Esophagus muscularis mucosa (tissue), 4 donors: ENCODE data around the gene KLRK1. TPM values are rescaled to one million over a fixed set of nuclear protein-coding genes. Genes with fewer than 3 reads are reported as not detected.
"Not testable (repeated sequence)": the region's sequence is repeated elsewhere in the genome, so short reads cannot be mapped to it uniquely, and the experiment has no call there.

ENCODE experiments used
- DNase-seq: peaks from one replicate; pipeline ENCODE4 v3.0.0-alpha.2; 2017; ENCODE audit errors: extremely low spot score
- H3K27ac ChIP-seq, 4 donors: fragments of 200-600 bp; sonication (generic); replicated peaks in 1 of 4; 1 replicate in 3 of 4; 2 replicates in 1 of 4; pipeline ENCODE4 v1.5.1; 2016 to 2019; ENCODE audit warnings: mild to moderate bottlenecking in 1 of 4
- H3K27me3 ChIP-seq, 4 donors: fragments of 200-600 bp; sonication (generic); one replicate each; pipeline versions ENCODE4 v1.5.1 to v1.6.0; 2016 to 2019
- H3K36me3 ChIP-seq, 4 donors: fragments of 200-600 bp; sonication (generic); one replicate each; pipeline ENCODE4 v1.5.1; 2016 to 2019
- H3K4me1 ChIP-seq, 4 donors: fragments of 200-600 bp; sonication (generic); one replicate each; pipeline ENCODE4 v1.5.1; 2016 to 2019
- H3K4me3 ChIP-seq, 4 donors: fragments of 200-600 bp; sonication (generic); 1 replicate in 2 of 4; 2 replicates in 2 of 4; pipeline ENCODE4 v1.5.1; 2016 to 2019; ENCODE audit warnings: mild to moderate bottlenecking in 4 of 4, moderate library complexity in 1 of 4
- H3K9me3 ChIP-seq, 4 donors: fragments of 200-600 bp; sonication (generic); 1 replicate in 3 of 4; 2 replicates in 1 of 4; pipeline ENCODE4 v1.5.1; 2016 to 2019
- EP300 ChIP-seq: sonication (generic); formaldehyde crosslinking; IDR thresholded peaks from one replicate; pipeline ENCODE4 v1.6.1; 2017; ENCODE audit warnings: antibody characterized with exemption
- POLR2A ChIP-seq: fragments of 450-650 bp; IDR thresholded peaks from one replicate; pipeline ENCODE4 v1.6.1; 2017; ENCODE audit warnings: antibody characterized with exemption, moderate library complexity, mild to moderate bottlenecking, low read depth
- WGBS: methylation state at CpG from one replicate; pipeline ENCODE4 v1.1.5; 2018; 5-methylcytosine and 5-hydroxymethylcytosine counted together
- intact Hi-C: fragments of 100-400 bp; cut with DNase I; formaldehyde crosslinking; loops from one replicate; pipeline ENCODE4 v1.15.1; 2023
- total RNA-seq, 4 donors: library from RNA; depleted of rRNA; stranded (reverse); fragments of >200 nt; gene quantifications; one replicate each; pipeline versions ENCODE4 v1.1.0 to v1.2.1, GENCODE V29; 2016
- TF ChIP-seq, protein P1 (sequence below), 3 experiments: fragments of 200-600 bp in 2 of 3; fragments of 450-650 bp in 1 of 3; sonication (generic) in 2 of 3; IDR thresholded peaks; one replicate each; pipeline ENCODE4 v1.5.1; 2017 to 2019; ENCODE audit warnings: antibody characterized with exemption in 3 of 3, mild to moderate bottlenecking in 2 of 3, moderate library complexity in 1 of 3

KLRK1 gene
- 1 to 10 TPM in 3 of 4 donors, under 1 TPM in 1; 0.19 to 1.8 (median 1.2) TPM for total RNA-seq

DNA sequence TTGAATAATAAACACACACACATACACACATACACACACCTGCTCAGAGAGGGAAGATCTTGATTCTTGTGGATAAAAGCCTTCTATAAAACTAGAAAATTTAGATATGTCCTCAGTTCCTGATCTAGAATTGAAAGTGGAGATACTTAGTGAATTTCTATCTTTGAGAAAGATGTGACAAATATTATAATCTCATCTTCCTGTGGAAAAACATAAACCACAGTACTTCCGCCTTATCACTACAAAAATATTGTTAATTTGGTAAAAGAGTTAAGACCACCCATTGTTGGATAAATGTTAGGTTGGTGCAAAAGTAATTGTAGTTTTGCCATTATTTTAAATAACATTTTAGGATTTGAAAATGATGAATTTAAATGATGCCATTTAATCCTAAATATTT is at the start of gene KLRK1:
TSS of gene KLRK1 (minus strand) at position 138 of the 400 bp plus-strand sequence. CDS start 1,231 bp downstream, outside the sequence.
- no peaks in the 10 kb centered on the region for H3K27me3 ChIP-seq
- no peak within 1 kb of the TSS for H3K4me3 ChIP-seq
- no peak for DNase-seq
- H3K4me1 ChIP-seq, result peaks cover 0 to 10% (median 4%) of the 10 kb centered on the region in 4 donors
- H3K27ac ChIP-seq, result no peak within 1 kb of the TSS
- intact Hi-C loops, result no loop called here
- WGBS, result 85% methylated on average over 1 of the region's 1 CpG
- H3K36me3 ChIP-seq, result no peaks in the 10 kb centered on the region
- H3K9me3 ChIP-seq, result no peaks in the 10 kb centered on the region
- TF ChIP-seq EP300 (no peak), POLR2A (no peak)
- TF ChIP-seq, protein P1, sequence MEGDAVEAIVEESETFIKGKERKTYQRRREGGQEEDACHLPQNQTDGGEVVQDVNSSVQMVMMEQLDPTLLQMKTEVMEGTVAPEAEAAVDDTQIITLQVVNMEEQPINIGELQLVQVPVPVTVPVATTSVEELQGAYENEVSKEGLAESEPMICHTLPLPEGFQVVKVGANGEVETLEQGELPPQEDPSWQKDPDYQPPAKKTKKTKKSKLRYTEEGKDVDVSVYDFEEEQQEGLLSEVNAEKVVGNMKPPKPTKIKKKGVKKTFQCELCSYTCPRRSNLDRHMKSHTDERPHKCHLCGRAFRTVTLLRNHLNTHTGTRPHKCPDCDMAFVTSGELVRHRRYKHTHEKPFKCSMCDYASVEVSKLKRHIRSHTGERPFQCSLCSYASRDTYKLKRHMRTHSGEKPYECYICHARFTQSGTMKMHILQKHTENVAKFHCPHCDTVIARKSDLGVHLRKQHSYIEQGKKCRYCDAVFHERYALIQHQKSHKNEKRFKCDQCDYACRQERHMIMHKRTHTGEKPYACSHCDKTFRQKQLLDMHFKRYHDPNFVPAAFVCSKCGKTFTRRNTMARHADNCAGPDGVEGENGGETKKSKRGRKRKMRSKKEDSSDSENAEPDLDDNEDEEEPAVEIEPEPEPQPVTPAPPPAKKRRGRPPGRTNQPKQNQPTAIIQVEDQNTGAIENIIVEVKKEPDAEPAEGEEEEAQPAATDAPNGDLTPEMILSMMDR (IDR thresholded peaks at IDR 0.05), result no peak

DNA sequence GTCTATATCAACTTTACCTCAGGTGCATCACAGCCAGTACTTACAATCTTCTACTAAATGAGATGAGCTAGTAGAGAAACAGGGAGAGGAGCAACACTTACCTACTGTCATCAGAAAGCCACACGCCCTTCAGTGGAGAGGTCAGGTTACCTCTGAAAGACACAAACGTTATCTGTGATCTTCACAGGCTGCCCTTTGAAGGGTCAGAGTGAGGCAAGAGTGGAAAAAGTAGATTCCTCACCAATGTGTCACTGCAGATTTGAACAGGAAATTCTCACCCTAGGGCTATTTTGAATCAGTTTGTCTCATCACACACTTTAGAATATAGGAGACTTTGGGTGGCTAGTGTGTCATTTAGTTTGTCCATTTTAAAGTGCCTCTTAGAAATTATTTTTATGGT is 47.8 kb upstream of the KLRK1 start:
- H3K27me3 ChIP-seq, H3K4me1 ChIP-seq, DNase-seq, H3K4me3 ChIP-seq, H3K9me3 ChIP-seq, H3K27ac ChIP-seq, H3K36me3 ChIP-seq, intact Hi-C loops: not testable (repeated sequence)
- no CpG with 5 or more reads among the region's 2 CpGs for WGBS

DNA sequence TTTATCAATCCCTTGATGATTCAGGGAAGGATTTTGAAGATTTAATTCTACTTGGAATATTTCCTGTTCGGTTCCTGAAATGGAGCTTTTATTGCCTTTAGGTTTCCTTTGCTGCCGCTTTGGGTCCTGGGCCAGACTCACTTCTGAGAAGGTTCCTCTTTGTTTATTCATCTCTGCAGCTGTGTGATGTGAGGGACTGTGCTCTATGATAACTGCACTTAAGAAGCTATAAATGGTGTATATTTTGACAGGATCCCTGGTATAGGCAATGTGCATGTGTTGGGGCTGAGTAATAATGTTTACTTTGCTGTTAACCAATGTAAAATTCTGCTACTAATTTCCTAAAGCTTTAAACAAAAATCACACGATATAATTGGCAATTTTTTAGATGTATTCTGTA is 46.0 kb upstream of the KLRK1 start, which contains the start of gene KLRC2:
TSS of gene KLRC2 (minus strand) at position 195 of the 400 bp plus-strand sequence. CDS start at position 171, 24 bp downstream.
- H3K4me3 ChIP-seq, H3K4me1 ChIP-seq, H3K27me3 ChIP-seq, intact Hi-C loops, DNase-seq, H3K27ac ChIP-seq, H3K36me3 ChIP-seq, H3K9me3 ChIP-seq: not testable (repeated sequence)
- 27% methylated on average over 3 of the region's 3 CpGs for WGBS

DNA sequence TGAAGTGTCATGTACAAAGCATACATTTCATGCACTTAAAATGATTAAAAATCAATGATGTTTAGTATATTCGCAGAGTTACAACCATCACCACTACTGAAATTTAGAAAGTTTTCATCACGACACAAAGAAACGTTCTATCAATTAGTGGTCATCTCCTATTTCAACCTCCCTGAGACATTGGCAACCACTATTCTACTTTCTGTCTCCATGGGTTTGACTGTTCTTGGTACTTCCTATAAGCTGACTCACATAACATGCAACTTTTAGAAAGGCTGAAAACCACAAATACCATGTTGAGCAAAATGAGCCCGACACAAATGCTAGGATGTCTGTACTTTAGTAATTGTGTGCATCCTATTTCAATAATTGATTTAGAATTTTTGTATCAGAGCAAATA is 40.8 kb upstream of the KLRK1 start:
- H3K9me3 ChIP-seq, H3K27ac ChIP-seq, intact Hi-C loops, DNase-seq, H3K27me3 ChIP-seq, H3K4me3 ChIP-seq, H3K4me1 ChIP-seq, H3K36me3 ChIP-seq: not testable (repeated sequence)
- WGBS, result 88% methylated on average over 4 of the region's 4 CpGs

DNA sequence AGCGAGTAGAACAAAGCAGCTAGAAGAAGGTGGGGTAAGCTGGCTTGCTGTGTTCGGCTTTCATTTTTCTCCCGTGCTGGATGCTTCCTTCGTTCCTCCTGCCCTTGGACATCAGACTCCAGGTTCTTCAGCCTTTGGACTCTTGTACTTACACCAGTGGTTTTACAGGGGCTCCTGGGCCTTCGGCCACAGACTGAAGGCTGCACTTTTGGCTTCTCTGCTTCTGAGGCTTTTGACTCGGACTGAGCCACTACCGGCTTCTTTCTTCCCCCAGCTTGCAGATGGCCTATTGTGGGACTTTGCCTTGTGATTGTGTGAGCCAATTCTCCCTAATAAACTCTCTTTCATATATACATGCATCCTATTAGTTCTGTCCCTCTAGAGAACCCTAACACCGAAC is 36.1 kb upstream of the KLRK1 start:
- not testable (repeated sequence) for H3K4me1 ChIP-seq

DNA sequence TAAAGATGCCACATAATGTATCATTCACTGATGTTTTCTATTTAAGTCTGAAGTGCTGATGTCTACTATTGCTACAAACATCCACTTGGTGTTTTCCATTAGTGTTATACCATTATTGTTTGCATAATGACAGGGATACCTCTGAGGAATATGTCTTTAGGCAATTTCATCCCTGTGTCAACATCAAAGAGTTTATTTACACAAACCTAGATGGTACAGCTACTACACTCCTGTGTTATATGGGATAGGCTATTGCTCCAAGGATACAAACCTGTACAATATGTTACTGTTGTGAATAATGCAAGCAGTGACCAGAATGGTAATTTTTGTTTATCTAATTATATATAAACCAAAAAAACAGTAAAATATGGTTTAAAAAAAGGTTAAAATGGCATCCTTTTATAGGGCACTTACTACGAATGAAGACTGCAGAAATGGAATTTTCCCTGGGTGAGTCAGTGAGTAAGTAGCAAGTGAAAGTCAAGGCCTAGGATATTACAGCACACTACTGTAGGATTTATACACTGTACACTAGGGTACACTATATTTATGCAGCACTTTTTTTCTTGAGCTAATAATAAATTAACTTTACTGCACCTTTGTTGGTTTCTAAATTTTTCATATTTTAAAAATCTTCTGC is 34.5 kb upstream of the KLRK1 start:
- intact Hi-C loops, H3K27me3 ChIP-seq, H3K27ac ChIP-seq, H3K36me3 ChIP-seq, H3K9me3 ChIP-seq, DNase-seq, H3K4me3 ChIP-seq, H3K4me1 ChIP-seq: not testable (repeated sequence)
- WGBS, result no CpG with 5 or more reads among the region's 1 CpG

More for the DNA sequence above, 36.1 kb upstream of the KLRK1 start:
- H3K4me3 ChIP-seq, H3K9me3 ChIP-seq, H3K27me3 ChIP-seq, H3K36me3 ChIP-seq, H3K27ac ChIP-seq, DNase-seq, intact Hi-C loops: not testable (repeated sequence)
- WGBS, result 90% methylated on average over 7 of the region's 8 CpGs

DNA sequence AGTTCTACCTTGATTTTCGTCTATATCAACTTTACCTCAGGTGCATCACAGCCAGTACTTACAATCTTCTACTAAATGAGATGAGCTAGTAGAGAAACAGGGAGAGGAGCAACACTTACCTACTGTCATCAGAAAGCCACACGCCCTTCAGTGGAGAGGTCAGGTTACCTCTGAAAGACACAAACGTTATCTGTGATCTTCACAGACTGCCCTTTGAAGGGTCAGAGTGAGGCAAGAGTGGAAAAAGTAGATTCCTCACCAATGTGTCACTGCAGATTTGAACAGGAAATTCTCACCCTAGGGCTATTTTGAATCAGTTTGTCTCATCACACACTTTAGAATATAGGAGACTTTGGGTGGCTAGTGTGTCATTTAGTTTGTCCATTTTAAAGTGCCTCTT is 32.3 kb upstream of the KLRK1 start:
- H3K4me1 ChIP-seq, H3K9me3 ChIP-seq, H3K36me3 ChIP-seq, intact Hi-C loops, H3K27me3 ChIP-seq, H3K27ac ChIP-seq, DNase-seq, H3K4me3 ChIP-seq: not testable (repeated sequence)
- 40% methylated on average over 2 of the region's 3 CpGs for WGBS

DNA sequence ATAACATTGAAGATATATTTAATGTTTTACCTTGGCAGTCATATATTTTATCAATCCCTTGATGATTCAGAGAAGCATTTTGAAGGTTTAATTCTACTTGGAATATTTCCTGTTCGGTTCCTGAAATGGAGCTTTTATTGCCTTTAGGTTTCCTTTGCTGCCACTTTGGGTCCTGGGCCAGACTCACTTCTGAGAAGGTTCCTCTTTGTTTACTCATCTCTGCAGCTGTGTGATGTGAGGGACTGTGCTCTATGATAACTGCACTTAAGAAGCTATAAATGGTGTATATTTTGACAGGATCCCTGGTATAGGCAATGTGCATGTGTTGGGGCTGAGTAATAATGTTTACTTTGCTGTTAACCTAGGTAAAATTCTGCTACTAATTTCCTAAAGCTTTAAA is 30.5 kb upstream of the KLRK1 start, which contains the start of gene KLRC3:
TSS of gene KLRC3 (minus strand) at position 262 of the 400 bp plus-strand sequence. CDS start at position 217, 45 bp downstream.
- H3K4me1 ChIP-seq, intact Hi-C loops, H3K4me3 ChIP-seq, H3K27me3 ChIP-seq, DNase-seq, H3K36me3 ChIP-seq, H3K9me3 ChIP-seq, H3K27ac ChIP-seq: not testable (repeated sequence)
- 20% methylated on average over 1 of the region's 1 CpG for WGBS
